Posterior cingulate gyrus (tissue), 11 donors: ENCODE results near the gene FAM221B.

Experiments used
- DNase-seq, 10 donors: peaks; one replicate each; pipeline versions ENCODE4 v3.0.0 to v3.0.0-alpha.2; 2020 to 2021; ENCODE audit warnings: mixed read lengths in 3 of 10
- intact Hi-C: fragments of 100-400 bp; cut with DNase I; formaldehyde crosslinking; loops from one replicate; pipeline ENCODE4 v1.15.1; 2023

FAM221B gene

DNA sequence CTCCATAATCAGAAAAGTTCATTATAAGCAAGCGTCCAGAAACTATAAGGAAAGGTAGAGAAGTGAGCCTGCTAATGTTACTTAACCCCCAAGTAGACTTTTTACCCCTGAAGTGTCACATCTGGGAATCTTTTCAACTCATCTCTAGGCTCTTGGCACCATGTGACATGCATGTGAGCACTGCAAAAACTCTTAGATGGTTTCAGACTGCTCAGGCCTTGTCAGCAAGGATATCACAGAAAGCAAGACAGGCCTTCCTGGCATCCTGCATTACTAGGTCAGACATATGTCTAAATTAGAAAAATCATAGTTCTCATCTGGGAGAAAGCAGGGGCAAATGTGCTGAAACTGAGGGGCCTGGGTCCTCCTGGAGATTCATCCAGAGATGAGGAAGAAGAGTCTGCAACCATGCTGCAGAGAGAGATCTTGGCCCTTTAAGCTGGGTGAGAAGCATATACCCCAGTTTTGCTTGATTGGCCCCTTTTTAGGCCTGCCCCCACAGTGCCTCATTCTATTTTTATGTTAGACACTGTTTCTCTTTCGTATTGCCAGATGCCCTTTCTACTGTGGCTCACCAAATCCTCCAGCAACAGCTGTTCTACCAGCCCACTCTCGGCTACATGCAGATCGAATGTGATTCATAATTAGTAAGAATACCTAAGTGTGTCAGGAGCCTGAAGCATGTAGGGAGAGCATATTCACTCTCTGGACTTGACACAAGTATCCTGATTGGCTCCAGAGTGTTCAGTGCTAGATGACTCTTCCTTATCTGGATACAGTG, 19.4 kb upstream of the FAM221B start:
- DNase-seq: peak in 4 of 10 donors; percentile 31 to 92 (median 60)
- intact Hi-C loops: no loop called here

GRCh38 chr9:35845824-35846771, 17.6 kb upstream of the FAM221B start:
- intact Hi-C loops: no loop called here
- DNase-seq: peak in 2 of 10 donors; percentile 79 to 85

DNA sequence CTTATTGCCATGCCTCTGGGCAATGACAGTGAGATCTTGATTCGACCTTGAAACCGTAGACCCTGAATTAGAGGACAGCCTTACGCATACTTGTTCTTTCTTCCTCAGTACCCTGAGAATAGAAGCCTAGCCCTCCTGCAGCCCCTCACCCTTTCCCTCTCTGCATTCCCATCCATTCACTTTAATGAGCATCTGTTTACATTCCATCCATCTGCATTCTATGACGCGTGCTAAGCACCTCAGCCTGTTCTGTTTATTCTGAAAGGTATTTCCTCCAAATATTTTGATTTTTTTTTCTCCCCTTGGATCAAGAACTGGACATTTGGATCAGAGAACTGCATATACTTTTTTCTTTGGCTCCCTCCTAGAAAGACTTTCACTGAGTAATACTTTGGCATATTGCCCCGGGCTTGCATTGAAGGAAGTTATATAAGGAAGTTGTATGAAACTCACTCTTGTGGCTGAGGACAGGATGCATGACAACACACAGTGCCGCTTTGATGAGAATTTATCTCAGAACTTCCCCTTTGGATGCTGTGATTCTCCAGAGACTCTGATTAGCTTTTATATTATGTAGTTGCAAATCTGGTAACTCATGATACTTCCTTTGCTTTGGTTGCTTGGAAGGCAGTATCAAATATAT, 16.2 kb upstream of the FAM221B start:
- DNase-seq: no peak
- intact Hi-C loops: no loop called here

- intact Hi-C loops: no loop called here
- no peak for DNase-seq
Measured at GRCh38 chr9:35842795-35843194, 14.3 kb upstream of the FAM221B start.

- intact Hi-C loops: no loop called here
- no peak for DNase-seq
Measured at GRCh38 chr9:35842020-35842745, 13.7 kb upstream of the FAM221B start.

DNA sequence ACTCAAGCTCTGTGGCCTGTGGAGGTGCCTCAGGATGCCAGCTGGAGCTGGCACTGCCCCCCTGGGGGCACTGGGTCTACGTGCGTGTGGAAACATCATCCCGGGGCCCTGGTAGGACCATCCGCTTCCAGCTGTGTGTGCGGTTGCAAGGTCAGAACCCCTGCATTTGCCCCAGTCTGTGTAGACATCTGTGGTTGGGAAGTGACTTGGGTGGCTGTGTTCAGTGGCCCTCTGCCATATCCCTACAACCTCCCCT, 13.0 kb upstream of the FAM221B start:
- intact Hi-C loops: no loop called here
- no peak for DNase-seq

DNA sequence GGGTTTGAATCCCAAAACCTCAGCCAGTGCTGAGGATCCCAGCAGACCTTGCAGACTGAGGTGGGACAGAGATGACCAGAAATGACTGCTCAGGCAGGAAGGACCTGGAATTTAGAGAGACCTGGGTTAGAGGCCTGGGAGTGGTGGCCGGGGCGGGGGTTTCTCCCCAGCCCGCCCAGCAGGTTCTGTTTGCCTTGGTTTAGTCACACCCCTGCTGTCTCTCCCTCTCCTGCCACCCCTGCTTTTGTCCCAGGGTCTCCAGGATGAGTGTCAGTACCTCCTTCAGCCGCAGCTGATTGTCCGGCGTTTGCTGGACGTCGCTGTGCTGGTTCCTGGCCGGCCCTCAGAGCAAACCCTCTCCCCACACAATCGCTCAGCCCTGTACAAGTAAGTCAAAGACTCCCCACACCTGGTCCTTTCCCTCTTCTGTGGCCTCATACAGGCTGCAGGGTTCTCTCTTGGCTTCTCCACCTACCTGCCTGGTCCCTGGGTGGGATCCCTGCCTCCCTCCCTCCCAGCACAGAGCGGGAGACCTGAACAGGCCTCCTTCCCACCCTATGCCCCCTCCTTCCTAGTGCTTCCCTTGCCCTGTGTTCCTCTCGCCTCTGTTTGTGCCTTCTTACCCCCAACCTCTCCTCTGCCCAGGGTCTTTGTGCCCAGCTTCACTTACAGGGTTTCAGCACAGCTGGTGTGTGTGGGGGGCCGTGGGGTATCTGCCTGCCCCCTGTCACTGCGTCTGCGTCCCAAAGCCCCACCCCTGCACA, 12.5 kb upstream of the FAM221B start:
- no peak for DNase-seq
- intact Hi-C loops: no loop called here

DNA sequence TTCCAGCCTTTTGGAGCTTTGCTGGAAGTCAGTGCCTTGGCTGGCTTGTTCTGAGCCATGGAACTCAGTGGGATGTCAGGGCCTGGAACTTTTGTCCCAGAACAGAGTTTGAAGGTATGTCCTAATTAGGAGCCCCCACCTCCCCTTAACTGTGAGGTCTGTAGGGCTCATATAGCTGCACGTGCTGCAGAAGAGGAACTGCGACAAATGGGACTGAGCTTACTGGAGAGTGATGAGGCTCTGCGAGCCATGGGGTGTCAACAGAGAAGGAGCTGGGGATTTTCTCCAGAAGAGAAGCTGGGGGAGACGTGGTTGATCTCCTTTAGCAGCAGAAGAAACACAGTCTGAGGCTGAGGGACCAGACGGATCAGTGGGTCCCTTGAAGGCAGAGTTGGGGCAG, 11.4 kb upstream of the FAM221B start:
- DNase-seq: no peak
- intact Hi-C loops: no loop called here

GRCh38 chr9:35836595-35836994, 8.1 kb upstream of the FAM221B start:
- no peak for DNase-seq
- intact Hi-C loops: no loop called here

DNA sequence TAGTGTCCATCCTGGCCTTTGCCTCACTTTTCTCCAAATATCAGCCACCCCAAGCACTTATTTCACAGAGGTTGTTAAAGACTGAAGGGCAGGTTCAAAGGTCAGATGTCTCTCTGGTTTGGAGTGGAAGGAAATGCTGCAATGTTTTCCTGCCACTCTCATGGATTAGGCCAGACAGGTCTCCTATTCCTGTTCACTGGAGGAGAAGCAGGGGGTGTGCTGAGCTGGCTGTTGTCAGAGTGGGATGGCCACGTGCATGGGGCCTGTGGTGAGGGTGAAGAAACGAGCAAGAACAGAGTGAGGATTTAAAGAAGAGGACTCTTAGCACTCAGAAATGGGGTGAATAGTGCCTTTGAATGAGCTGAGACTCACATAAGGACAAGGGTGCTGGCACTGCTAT, 7.2 kb upstream of the FAM221B start:
- no peak for DNase-seq
- intact Hi-C loops: no loop called here

GRCh38 chr9:35835216-35835632, 6.7 kb upstream of the FAM221B start:
- intact Hi-C loops: no loop called here
- DNase-seq: no peak

- DNase-seq: no peak
- intact Hi-C loops: no loop called here
Measured at GRCh38 chr9:35834260-35835215, 6.0 kb upstream of the FAM221B start.

- intact Hi-C loops: no loop called here
- DNase-seq: no peak
Measured at GRCh38 chr9:35832814-35833213, 4.3 kb upstream of the FAM221B start.

DNA sequence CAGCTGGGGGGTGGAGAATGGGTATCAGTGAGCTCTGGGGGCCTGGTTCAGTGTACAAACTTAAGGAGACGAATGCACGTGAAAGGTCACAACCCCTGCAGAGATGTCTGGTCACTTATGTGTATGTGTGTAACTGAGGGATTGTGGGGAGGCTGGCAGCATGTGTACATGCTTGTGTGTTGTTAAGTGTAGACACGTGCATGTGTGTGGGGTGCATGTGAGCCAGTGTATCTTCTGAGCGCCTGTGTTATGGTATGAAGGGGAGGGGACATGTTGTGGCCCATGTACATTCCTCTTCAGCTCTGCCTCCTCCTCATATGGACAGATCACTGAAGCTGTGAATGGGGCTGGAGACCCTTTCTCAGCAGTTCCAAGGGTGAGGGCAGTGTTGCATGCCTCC, 2.5 kb upstream of the FAM221B start:
- no peak for DNase-seq
- intact Hi-C loops: no loop called here

DNA sequence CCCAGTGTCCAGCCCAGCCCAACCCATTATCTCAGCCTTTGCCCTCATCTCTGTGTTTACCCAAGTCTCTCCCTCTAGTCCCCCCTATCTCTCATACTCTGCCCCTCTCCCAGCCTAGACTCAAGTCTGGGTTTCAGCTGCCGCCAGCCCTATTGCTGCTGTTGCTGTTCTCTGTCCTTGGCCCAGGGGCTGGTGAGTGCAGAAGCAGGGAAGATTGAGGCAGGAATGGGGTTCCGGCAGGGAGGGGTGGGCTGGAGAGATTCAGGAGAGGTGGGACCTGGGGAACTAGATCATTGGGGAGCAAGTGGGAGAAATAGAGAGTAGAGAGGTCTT, 1.2 kb upstream of the FAM221B start:
- no peak for DNase-seq
- intact Hi-C loops: loop anchor here (5.0 kb wide), 2 partner anchors 37 to 97 kb away; partner anchors contain the start of genes CREB3, NPR2 and TLN1

DNA sequence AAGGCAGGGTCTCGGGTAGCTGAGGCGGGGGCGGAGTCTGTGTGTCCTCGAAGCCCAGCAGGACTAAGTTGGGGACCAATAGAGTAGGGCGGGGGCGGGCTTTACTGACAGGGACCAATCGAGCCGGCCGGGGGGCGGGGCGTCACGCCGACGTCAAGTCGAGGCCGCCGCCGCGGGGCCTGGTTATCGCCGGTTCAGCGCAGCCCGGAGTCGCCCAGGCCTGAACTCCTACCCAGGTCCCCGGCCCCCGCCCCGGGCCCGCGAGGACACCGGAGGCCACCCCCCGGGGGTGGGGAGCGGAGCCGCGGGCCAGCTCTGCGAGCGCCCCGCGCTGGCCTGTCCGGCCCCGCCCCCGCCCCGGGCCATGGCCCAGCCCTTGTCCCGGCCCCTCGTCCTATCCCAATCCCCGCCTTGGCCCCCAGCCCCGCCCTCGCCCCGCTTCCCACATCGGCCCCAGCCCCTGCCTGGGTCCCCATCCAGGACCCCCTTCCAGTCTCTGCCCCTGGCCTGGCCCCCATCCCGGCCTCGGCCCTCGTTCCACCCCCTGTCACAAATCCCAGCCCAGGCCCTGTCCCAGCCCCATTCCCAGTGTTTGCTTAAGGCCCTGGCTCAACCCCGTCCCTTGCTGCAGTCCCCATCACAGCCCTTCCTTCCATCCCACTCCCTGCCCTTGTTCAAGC, 692 bp upstream of the FAM221B start, which contains the start of gene TMEM8B:
TMEM8B (plus strand) TSS at position 145 of the 680 bp plus-strand sequence; CDS start at position 365, 220 bp downstream.
- intact Hi-C loops: loop anchor here (5.0 kb wide), 2 partner anchors 37 to 97 kb away; partner anchors contain the start of genes CREB3, NPR2 and TLN1
- DNase-seq: peak; percentile 91 to 99 (median 96)

- no peak for DNase-seq
- intact Hi-C loops: loop anchor here (2.0 to 5.0 kb wide), 3 partner anchors 35 to 95 kb away; partner anchors contain the start of genes CREB3, NPR2 and TLN1
Measured at GRCh38 chr9:35827486-35827885, 1.0 kb downstream of the FAM221B start.
